ENCODE data around the gene TRIP6. TPM values are rescaled to one million over a fixed set of nuclear protein-coding genes. Genes with fewer than 3 reads are reported as not detected.

The TRIP6 gene
- total RNA-seq, 1 donor from 2014 or later, result 25.6 TPM

DNA sequence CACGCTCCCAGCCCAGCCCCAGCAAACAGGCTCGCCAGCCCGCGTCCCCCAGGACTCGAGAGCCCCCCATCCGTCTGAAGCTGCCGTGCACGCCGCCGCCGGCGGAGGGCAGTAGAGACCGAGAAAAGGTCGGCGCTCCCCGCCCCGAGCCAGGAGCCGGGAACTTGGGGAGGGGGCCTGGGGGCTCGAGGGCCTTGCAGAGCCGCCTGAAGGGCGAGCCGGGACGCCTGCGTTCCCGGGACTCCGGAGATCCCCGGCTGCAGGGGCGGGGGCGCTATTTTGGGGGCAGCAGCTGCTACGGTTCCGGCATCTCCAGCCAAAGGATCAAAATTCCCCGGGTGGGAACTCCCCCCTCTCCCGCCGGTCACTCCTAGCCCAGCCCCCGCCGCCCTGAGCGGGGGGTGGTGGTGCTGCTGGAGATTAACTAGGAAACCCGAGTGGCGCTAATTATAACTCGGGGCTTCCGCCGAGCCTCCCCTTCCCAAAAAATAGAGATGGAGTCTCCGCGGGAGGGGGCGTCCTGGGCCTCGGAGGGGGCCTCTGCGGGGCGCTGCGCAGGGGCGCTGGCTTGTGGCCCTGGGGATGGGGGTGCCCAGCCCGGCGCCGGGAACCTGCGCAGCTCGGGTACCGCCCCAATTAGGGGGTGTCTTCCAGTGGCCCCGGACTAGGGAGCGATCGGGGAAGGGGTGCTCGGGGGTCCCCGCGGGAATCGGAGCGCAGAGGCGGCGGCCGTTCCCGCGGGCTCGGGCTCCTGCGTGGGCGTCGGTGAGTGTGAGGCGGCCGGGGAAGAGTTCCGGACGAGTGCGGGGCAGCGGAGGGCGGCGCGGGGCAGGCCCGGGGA is 27.9 kb downstream of the TRIP6 start:
- H3K4me3 ChIP-seq (ENCODE audit: low read length in 3 of 3), result peak overlapping the region; percentile 52 to 75 (median 73)

DNA sequence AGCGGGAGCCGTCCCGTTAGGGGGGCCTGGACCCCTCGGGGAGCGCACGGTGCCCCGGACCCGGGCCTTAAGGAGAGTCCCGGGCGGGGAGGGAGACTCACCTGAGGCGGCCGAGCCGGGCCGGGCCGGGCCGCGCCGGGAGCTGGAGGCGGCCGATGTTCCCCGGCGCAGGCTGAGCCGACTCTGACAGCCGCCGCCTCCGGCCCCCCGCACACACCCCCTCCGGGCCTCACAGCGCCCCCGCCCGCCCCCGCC is 28.4 kb downstream of the TRIP6 start, which contains the start of gene ACHE:
ACHE (minus strand) TSS at position 188 of the 255 bp plus-strand sequence. CDS start 1,656 bp downstream, outside the sequence.
- peaks cover 9 to 14% (median 13%) of the 10 kb centered on the region in 3 donors for H3K36me3 ChIP-seq (ENCODE audit: control insufficient read depth in 3 of 3, insufficient read depth in 3 of 3, low read length in 3 of 3)
- peak within 1 kb of the TSS; percentile 94 for H3K27ac ChIP-seq (ENCODE audit: low read depth, low read length)
- no peaks in the 10 kb centered on the region for H3K9me3 ChIP-seq (ENCODE audit: control insufficient read depth in 3 of 3, low read length in 3 of 3)
- H3K27me3 ChIP-seq (ENCODE audit: control insufficient read depth in 3 of 3, insufficient read depth in 3 of 3, low read length in 3 of 3), result peaks cover 4 to 9% (median 6%) of the 10 kb centered on the region in 3 donors
- peak within 1 kb of the TSS; percentile 59 to 75 (median 73) for H3K4me3 ChIP-seq (ENCODE audit: low read length in 3 of 3)
- peaks cover 31 to 37% (median 37%) of the 10 kb centered on the region in 3 donors for H3K4me1 ChIP-seq (ENCODE audit: control insufficient read depth in 3 of 3, insufficient read depth in 3 of 3, low read length in 3 of 3)
- H3K9ac ChIP-seq (ENCODE audit: low read depth in 1 of 3, low read length in 3 of 3), result peak within 1 kb of the TSS; percentile 82 to 87 (median 84)

More for the DNA sequence above, 27.9 kb downstream of the TRIP6 start:
- Histone ChIP-seq H3K9me3 (ENCODE audit: control insufficient read depth in 3 of 3, low read length in 3 of 3) (no peaks in the 10 kb centered on the region), H3K4me1 (ENCODE audit: control insufficient read depth in 3 of 3, insufficient read depth in 3 of 3, low read length in 3 of 3) (peaks cover 35 to 43% (median 43%) of the 10 kb centered on the region in 3 donors), H3K27me3 (ENCODE audit: control insufficient read depth in 3 of 3, insufficient read depth in 3 of 3, low read length in 3 of 3) (peaks cover 4 to 9% (median 6%) of the 10 kb centered on the region in 3 donors), H3K9ac (ENCODE audit: low read depth in 1 of 3, low read length in 3 of 3) (peak overlapping the region; percentile 82 to 87 (median 84)), H3K36me3 (ENCODE audit: control insufficient read depth in 3 of 3, insufficient read depth in 3 of 3, low read length in 3 of 3) (peaks cover 9 to 14% (median 13%) of the 10 kb centered on the region in 3 donors), H3K27ac (ENCODE audit: low read depth, low read length) (peak overlapping the region; percentile 94)

DNA sequence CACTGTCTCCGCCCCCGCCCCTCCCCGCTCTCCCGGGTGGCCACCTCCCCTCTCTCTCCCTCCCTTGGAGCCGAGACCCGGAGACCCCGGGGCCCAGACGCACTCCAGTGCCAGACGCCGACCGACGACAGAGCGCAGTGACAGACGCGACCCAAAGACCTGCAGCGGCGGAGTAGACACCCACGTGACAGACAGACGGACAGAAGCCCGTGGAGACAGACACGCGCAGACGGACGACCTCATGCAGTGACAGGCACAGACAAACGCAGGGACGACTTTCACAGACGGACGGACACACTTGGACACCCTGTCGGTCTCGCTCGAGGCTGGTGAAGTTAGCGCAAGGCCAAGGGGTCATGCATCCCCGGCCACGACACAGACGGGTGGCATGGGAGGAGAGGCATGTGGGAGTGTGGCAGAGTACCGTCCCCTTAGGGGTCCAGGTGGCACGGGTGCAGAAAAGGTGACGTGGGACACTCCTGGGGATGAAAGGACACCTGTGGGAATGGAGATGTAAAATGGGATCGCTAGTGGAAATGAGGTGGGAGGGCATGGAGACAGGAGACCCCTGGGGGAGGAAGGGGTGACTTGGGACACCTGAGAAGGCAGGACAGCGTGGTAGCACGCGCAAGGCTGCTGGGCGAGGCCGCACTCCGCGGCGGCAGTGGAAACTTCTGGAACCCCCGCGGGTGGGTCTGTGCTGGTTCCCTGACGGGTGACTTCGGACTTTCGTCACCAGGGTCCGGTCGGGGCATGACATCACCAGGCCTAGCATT is 29.0 kb downstream of the TRIP6 start:
- peaks cover 30 to 34% (median 32%) of the 10 kb centered on the region in 3 donors for H3K4me1 ChIP-seq (ENCODE audit: control insufficient read depth in 3 of 3, insufficient read depth in 3 of 3, low read length in 3 of 3)
- peak overlapping the region in 2 of 3 donors; percentile 65 to 75 for H3K9ac ChIP-seq (ENCODE audit: low read depth in 1 of 3, low read length in 3 of 3)
- H3K4me3 ChIP-seq (ENCODE audit: low read length in 3 of 3), result peak overlapping the region; percentile 59 to 69 (median 68)
- H3K27me3 ChIP-seq (ENCODE audit: control insufficient read depth in 3 of 3, insufficient read depth in 3 of 3, low read length in 3 of 3), result peaks cover 4 to 9% (median 6%) of the 10 kb centered on the region in 3 donors
- no peaks in the 10 kb centered on the region for H3K9me3 ChIP-seq (ENCODE audit: control insufficient read depth in 3 of 3, low read length in 3 of 3)
- peak overlapping the region; percentile 94 for H3K27ac ChIP-seq (ENCODE audit: low read depth, low read length)
- peaks cover 9 to 14% (median 13%) of the 10 kb centered on the region in 3 donors for H3K36me3 ChIP-seq (ENCODE audit: control insufficient read depth in 3 of 3, insufficient read depth in 3 of 3, low read length in 3 of 3)

DNA sequence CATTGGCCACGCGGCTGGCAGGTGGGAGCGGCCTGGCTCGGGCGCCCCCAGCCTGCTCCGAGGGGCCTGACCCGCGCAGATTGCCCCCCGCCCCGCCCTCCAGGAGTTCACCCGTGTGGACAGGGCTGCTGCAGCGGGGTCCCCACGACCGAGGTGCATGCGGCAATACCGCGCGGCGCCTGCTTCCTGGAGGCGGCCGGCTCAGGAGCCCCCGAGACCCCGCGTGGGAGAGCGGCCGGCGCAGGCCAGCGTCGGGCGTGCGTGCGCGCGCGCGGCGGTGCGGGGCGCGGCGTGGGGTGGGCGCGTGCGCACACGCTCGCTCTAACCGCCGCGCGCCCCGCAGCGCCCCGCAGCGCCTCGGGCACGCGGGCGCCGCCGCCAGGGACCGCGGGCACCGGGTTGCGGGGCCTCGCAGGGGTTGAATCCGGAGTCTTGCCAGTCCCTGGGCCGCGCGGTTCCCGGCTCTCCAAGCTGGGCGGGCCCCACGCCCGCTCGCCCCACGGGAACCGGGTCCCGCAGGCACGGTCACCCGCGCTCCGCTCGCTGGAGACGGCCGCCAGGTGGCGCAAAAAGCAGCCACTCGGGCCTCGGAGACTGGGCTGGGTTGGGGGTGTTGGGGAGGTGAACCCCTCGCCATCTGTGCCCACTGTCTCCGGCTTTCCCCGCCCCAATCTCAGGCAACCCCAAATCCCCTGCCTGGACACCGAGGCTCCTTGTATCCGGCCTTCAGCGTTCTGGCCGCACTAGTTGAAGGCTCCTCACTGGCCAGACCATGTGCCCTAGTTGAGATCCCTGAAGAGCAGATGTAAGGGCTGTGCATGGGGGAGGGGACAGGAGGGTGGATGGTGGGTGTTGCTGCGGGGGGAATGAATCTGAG is 29.8 kb downstream of the TRIP6 start:
- peaks cover 27 to 32% (median 31%) of the 10 kb centered on the region in 3 donors for H3K4me1 ChIP-seq (ENCODE audit: control insufficient read depth in 3 of 3, insufficient read depth in 3 of 3, low read length in 3 of 3)
- H3K9me3 ChIP-seq (ENCODE audit: control insufficient read depth in 3 of 3, low read length in 3 of 3), result no peaks in the 10 kb centered on the region
- no peak overlapping the region for H3K27ac ChIP-seq (ENCODE audit: low read depth, low read length)
- peaks cover 4 to 9% (median 6%) of the 10 kb centered on the region in 3 donors for H3K27me3 ChIP-seq (ENCODE audit: control insufficient read depth in 3 of 3, insufficient read depth in 3 of 3, low read length in 3 of 3)
- peak overlapping the region in 1 of 3 donors; percentile 50 for H3K9ac ChIP-seq (ENCODE audit: low read depth in 1 of 3, low read length in 3 of 3)
- peak overlapping the region in 2 of 3 donors; percentile 68 to 69 for H3K4me3 ChIP-seq (ENCODE audit: low read length in 3 of 3)
- peaks cover 7 to 14% (median 11%) of the 10 kb centered on the region in 3 donors for H3K36me3 ChIP-seq (ENCODE audit: control insufficient read depth in 3 of 3, insufficient read depth in 3 of 3, low read length in 3 of 3)

GRCh38 chr7:100897772-100898454 is 30.7 kb downstream of the TRIP6 start:
- Histone ChIP-seq H3K9me3 (ENCODE audit: control insufficient read depth in 3 of 3, low read length in 3 of 3) (no peaks in the 10 kb centered on the region), H3K27ac (ENCODE audit: low read depth, low read length) (no peak overlapping the region), H3K4me3 (ENCODE audit: low read length in 3 of 3) (no peak overlapping the region), H3K4me1 (ENCODE audit: control insufficient read depth in 3 of 3, insufficient read depth in 3 of 3, low read length in 3 of 3) (peaks cover 21 to 25% (median 22%) of the 10 kb centered on the region in 3 donors), H3K27me3 (ENCODE audit: control insufficient read depth in 3 of 3, insufficient read depth in 3 of 3, low read length in 3 of 3) (peaks cover 4 to 9% (median 6%) of the 10 kb centered on the region in 3 donors), H3K9ac (ENCODE audit: low read depth in 1 of 3, low read length in 3 of 3) (no peak overlapping the region), H3K36me3 (ENCODE audit: control insufficient read depth in 3 of 3, insufficient read depth in 3 of 3, low read length in 3 of 3) (peaks cover 2 to 9% (median 6%) of the 10 kb centered on the region in 3 donors)

DNA sequence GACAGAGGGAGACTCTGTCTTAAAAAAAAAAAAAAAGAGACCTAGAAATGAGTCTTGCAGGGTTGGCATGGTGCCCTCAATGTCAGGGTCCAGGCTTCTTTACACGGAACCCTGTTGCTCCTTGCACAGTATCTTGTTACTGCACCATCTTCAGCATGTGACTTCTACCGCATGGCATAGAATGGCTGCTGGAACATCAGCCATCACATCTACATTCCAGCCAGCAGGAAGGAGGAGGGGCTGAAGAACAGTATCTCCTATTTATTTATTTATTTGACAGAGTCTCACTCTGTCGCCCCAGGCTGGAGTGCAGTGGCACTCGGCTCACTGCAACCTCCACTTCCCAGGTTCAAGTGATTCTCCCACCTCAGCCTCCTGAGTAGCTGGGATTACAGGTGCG is 32.2 kb downstream of the TRIP6 start:
- Histone ChIP-seq H3K27me3 (ENCODE audit: control insufficient read depth in 3 of 3, insufficient read depth in 3 of 3, low read length in 3 of 3) (peaks cover 4 to 9% (median 6%) of the 10 kb centered on the region in 3 donors), H3K9me3 (ENCODE audit: control insufficient read depth in 3 of 3, low read length in 3 of 3) (no peaks in the 10 kb centered on the region), H3K4me3 (ENCODE audit: low read length in 3 of 3) (no peak overlapping the region), H3K4me1 (ENCODE audit: control insufficient read depth in 3 of 3, insufficient read depth in 3 of 3, low read length in 3 of 3) (peaks cover 7 to 13% (median 9%) of the 10 kb centered on the region in 3 donors), H3K9ac (ENCODE audit: low read depth in 1 of 3, low read length in 3 of 3) (no peak overlapping the region), H3K36me3 (ENCODE audit: control insufficient read depth in 3 of 3, insufficient read depth in 3 of 3, low read length in 3 of 3) (no peaks in the 10 kb centered on the region), H3K27ac (ENCODE audit: low read depth, low read length) (no peak overlapping the region)

DNA sequence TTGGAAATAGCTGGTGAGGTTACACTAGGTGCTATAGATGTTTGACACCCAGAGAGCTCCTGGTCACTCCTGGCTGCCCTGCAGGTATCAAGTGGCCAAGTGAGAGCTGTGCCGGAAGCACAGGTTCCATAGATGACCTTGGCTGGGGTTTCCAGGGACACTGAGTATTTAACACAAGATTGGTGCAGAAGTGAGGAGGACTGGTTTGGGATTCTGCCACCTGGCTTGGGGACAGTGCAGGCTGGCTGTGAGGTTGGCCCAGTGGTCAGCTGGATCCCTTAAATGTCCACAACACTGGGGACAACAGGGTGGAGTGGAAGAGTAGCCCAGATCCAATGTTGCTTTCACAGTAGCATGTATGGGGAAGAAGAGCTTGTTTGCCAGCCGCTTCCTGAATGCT is 33.8 kb downstream of the TRIP6 start:
- H3K4me3 ChIP-seq (ENCODE audit: low read length in 3 of 3), result no peak overlapping the region
- H3K27ac ChIP-seq (ENCODE audit: low read depth, low read length), result no peak overlapping the region
- no peaks in the 10 kb centered on the region for H3K9me3 ChIP-seq (ENCODE audit: control insufficient read depth in 3 of 3, low read length in 3 of 3)
- H3K36me3 ChIP-seq (ENCODE audit: control insufficient read depth in 3 of 3, insufficient read depth in 3 of 3, low read length in 3 of 3), result no peaks in the 10 kb centered on the region
- H3K27me3 ChIP-seq (ENCODE audit: control insufficient read depth in 3 of 3, insufficient read depth in 3 of 3, low read length in 3 of 3), result peaks cover 4 to 7% (median 6%) of the 10 kb centered on the region in 3 donors
- H3K4me1 ChIP-seq (ENCODE audit: control insufficient read depth in 3 of 3, insufficient read depth in 3 of 3, low read length in 3 of 3), result peaks cover 6 to 11% (median 8%) of the 10 kb centered on the region in 3 donors
- no peak overlapping the region for H3K9ac ChIP-seq (ENCODE audit: low read depth in 1 of 3, low read length in 3 of 3)

- no peak overlapping the region for H3K4me3 ChIP-seq (ENCODE audit: low read length in 3 of 3)
Observed at GRCh38 chr7:100901921-100902332, 34.7 kb downstream of the TRIP6 start.

GRCh38 chr7:100902638-100903037 is 35.5 kb downstream of the TRIP6 start:
- Histone ChIP-seq H3K27ac (ENCODE audit: low read depth, low read length) (no peak overlapping the region), H3K4me1 (ENCODE audit: control insufficient read depth in 3 of 3, insufficient read depth in 3 of 3, low read length in 3 of 3) (peaks cover 0 to 5% (median 2%) of the 10 kb centered on the region in 3 donors), H3K9me3 (ENCODE audit: control insufficient read depth in 3 of 3, low read length in 3 of 3) (no peaks in the 10 kb centered on the region), H3K27me3 (ENCODE audit: control insufficient read depth in 3 of 3, insufficient read depth in 3 of 3, low read length in 3 of 3) (no peaks in the 10 kb centered on the region), H3K9ac (ENCODE audit: low read depth in 1 of 3, low read length in 3 of 3) (no peak overlapping the region), H3K4me3 (ENCODE audit: low read length in 3 of 3) (no peak overlapping the region), H3K36me3 (ENCODE audit: control insufficient read depth in 3 of 3, insufficient read depth in 3 of 3, low read length in 3 of 3) (no peaks in the 10 kb centered on the region)

More at GRCh38 chr7:100901921-100902332, 34.7 kb downstream of the TRIP6 start:
- no peaks in the 10 kb centered on the region for H3K27me3 ChIP-seq (ENCODE audit: control insufficient read depth in 3 of 3, insufficient read depth in 3 of 3, low read length in 3 of 3)
- peaks cover 0 to 5% (median 2%) of the 10 kb centered on the region in 3 donors for H3K4me1 ChIP-seq (ENCODE audit: control insufficient read depth in 3 of 3, insufficient read depth in 3 of 3, low read length in 3 of 3)
- no peak overlapping the region for H3K9ac ChIP-seq (ENCODE audit: low read depth in 1 of 3, low read length in 3 of 3)
- no peak overlapping the region for H3K27ac ChIP-seq (ENCODE audit: low read depth, low read length)
- H3K9me3 ChIP-seq (ENCODE audit: control insufficient read depth in 3 of 3, low read length in 3 of 3), result no peaks in the 10 kb centered on the region
- no peaks in the 10 kb centered on the region for H3K36me3 ChIP-seq (ENCODE audit: control insufficient read depth in 3 of 3, insufficient read depth in 3 of 3, low read length in 3 of 3)

All from skeletal muscle tissue (tissue), 4 donors.